ENCODE data around the gene ZNF362.

DNA sequence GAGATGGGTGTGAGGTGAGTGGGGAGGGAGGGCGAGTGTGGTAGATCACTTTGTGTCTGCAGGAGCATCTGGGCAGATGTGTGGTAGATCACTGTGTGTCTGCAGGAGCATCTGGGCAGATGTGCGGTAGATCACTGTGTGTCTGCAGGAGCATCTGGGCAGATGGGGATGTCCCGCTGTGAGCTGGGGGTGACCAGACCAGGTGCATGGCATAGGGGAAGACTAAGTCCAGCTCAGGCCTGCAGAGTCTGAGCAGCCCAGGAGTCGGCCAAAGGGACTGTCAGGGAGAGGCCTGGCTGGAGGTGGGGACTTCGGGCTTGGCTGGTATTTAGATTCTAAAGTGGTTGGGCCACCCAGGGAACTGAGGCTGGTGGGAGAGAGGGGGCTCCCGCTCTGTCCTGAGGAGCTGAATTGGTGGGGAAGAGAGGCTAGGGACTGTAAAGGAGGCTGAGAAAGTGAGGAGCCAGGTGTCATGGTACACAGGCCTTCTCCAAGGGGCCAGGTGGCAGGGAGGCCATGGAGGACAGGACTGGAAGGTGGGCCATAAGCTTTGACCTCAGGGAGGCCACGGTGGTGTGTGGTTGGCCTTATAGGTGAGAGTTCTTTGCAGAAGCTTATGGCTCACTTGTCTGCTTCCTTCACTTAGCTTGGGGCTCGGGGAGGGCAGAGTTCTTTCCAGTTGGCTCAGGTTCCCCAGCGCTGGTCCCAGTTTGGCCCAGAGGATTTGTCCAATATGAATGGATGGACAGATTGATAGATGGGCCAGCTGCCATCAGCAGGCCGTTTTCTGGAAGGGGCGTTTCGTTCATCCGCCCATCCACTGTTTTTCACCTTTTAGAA lies 15.6 kb downstream of the ZNF362 start:
- TF ChIP-seq SETDB1 (IDR thresholded peaks at IDR 0.05; ENCODE audit: insufficient read length, low read length) (no peak), ZNF510 (tag by site-specific recombination; IDR thresholded peaks at IDR 0.05; ENCODE audit: insufficient replicate concordance) (no peak), HOXA7 (CRISPR knock-in tag; IDR thresholded peaks at IDR 0.05; ENCODE audit: borderline replicate concordance) (no peak), HOXD13 (CRISPR knock-in tag; IDR thresholded peaks at IDR 0.05; ENCODE audit: borderline replicate concordance) (no peak), ZNF157 (tag by site-specific recombination; IDR thresholded peaks at IDR 0.05) (no peak), ZNF16 (tag by site-specific recombination; IDR thresholded peaks at IDR 0.05; ENCODE audit: low read depth) (no peak), MYNN (tag by site-specific recombination; IDR thresholded peaks at IDR 0.05; ENCODE audit: borderline replicate concordance) (no peak)
- TF ChIP-seq, protein P1, sequence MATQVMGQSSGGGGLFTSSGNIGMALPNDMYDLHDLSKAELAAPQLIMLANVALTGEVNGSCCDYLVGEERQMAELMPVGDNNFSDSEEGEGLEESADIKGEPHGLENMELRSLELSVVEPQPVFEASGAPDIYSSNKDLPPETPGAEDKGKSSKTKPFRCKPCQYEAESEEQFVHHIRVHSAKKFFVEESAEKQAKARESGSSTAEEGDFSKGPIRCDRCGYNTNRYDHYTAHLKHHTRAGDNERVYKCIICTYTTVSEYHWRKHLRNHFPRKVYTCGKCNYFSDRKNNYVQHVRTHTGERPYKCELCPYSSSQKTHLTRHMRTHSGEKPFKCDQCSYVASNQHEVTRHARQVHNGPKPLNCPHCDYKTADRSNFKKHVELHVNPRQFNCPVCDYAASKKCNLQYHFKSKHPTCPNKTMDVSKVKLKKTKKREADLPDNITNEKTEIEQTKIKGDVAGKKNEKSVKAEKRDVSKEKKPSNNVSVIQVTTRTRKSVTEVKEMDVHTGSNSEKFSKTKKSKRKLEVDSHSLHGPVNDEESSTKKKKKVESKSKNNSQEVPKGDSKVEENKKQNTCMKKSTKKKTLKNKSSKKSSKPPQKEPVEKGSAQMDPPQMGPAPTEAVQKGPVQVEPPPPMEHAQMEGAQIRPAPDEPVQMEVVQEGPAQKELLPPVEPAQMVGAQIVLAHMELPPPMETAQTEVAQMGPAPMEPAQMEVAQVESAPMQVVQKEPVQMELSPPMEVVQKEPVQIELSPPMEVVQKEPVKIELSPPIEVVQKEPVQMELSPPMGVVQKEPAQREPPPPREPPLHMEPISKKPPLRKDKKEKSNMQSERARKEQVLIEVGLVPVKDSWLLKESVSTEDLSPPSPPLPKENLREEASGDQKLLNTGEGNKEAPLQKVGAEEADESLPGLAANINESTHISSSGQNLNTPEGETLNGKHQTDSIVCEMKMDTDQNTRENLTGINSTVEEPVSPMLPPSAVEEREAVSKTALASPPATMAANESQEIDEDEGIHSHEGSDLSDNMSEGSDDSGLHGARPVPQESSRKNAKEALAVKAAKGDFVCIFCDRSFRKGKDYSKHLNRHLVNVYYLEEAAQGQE (tag by site-specific recombination; IDR thresholded peaks at IDR 0.05), result no peak

Measured in HEK293 (cell line).